OCI-LY3 (cell line): ENCODE data around the gene MYOT.

Source experiments
- H2AFZ ChIP-seq: fragments of 200-600, 300-600 bp; shearing (Covaris generic); 2 replicates; pipeline ENCODE4 v1.6.0; 2014; ENCODE audit warnings: antibody characterized with exemption, low read depth, low read length
- H3K27ac ChIP-seq: fragments of 200-600, 300-600 bp; sonication (generic); 2 replicates; pipeline ENCODE4 v1.5.1; 2014; ENCODE audit warnings: mild to moderate bottlenecking, low read length, moderate library complexity, mixed read lengths
- H3K27me3 ChIP-seq: fragments of 200-600, 300-600 bp; sonication (generic); 2 replicates; pipeline ENCODE4 v1.6.1; 2014; ENCODE audit warnings: low read depth, low read length, mixed read lengths
- H3K36me3 ChIP-seq: fragments of 200-600, 300-600 bp; sonication (generic); replicated peaks from 2 replicates; pipeline ENCODE3; 2014; ENCODE audit warnings: low read depth, low read length, mixed read lengths
- H3K4me1 ChIP-seq: fragments of 300-600, 200-600 bp; sonication (generic); 2 replicates; pipeline ENCODE4 v1.6.1; 2014; ENCODE audit warnings: low read length, mixed read lengths
- H3K4me2 ChIP-seq: fragments of 200-600, 300-600 bp; sonication (generic); 2 replicates; pipeline ENCODE4 v1.6.1; 2014; ENCODE audit warnings: low read length, mixed read lengths
- H3K4me3 ChIP-seq: fragments of 300-600, 200-600 bp; sonication (generic); 2 replicates; pipeline ENCODE4 v1.5.1; 2014; ENCODE audit warnings: antibody characterized with exemption, mild to moderate bottlenecking, low read length, moderate library complexity
- H3K79me2 ChIP-seq: fragments of 300-600, 200-600 bp; shearing (Covaris generic); 2 replicates; pipeline ENCODE4 v1.6.1; 2014; ENCODE audit warnings: mild to moderate bottlenecking, low read length, mixed read lengths
- H3K9ac ChIP-seq: fragments of 300-600, 200-600 bp; shearing (Covaris generic); 2 replicates; pipeline ENCODE4 v1.6.0; 2014; ENCODE audit warnings: mild to moderate bottlenecking, low read length, moderate library complexity
- H3K9me3 ChIP-seq: fragments of 200-600, 300-600 bp; shearing (Covaris generic); 2 replicates; pipeline ENCODE4 v1.6.1; 2014; ENCODE audit warnings: low read length, mixed read lengths; ENCODE audit not compliant: insufficient read depth
- H4K20me1 ChIP-seq: fragments of 200-600, 300-600 bp; sonication (generic); 2 replicates; pipeline ENCODE4 v1.6.1; 2016; ENCODE audit warnings: low read length, mixed read lengths; ENCODE audit not compliant: insufficient read depth
- EZH2phosphoT487 ChIP-seq: fragments of 200-600 bp; shearing (Covaris generic); IDR thresholded peaks from 2 replicates; pipeline ENCODE4 v1.6.1; 2018; ENCODE audit warnings: antibody characterized with exemption, mixed run types, low read depth
- TF ChIP-seq, protein P1 (sequence below): fragments of 200-600, 300-600 bp; sonication (generic); IDR thresholded peaks from 2 replicates; pipeline ENCODE4 v1.5.1; 2014; ENCODE audit warnings: antibody characterized with exemption, low read length, low read depth

MYOT gene

DNA sequence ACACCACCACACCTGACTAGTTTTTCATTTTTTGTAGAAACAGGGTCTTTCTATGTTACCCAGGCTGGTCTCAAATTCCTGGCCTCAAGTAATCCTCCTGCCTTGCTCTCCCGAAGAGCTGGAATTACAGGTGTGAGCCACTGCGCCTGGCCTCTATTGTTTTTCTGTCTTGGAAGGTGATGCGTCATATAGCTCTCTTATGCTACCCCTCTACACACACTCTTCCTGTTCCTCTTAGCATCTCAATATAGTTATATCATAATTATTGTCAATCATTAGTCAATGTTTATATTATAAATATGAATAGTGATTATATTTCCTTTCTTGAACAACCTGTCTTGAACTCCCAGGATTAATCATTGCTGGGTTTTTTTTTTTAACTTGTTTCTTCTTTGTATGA lies 28.9 kb downstream of the MYOT start:
- Histone ChIP-seq H3K79me2 (no peaks in the 10 kb centered on the region), H4K20me1 (no peaks in the 10 kb centered on the region), H3K9me3 (no peaks in the 10 kb centered on the region), H3K4me1 (peaks cover 4% of the 10 kb centered on the region), H3K4me2 (no peak overlapping the region), H3K9ac (no peak overlapping the region), H2AFZ (no peak overlapping the region), H3K27ac (no peak overlapping the region), H3K4me3 (no peak overlapping the region), H3K36me3 (no peaks in the 10 kb centered on the region), H3K27me3 (no peaks in the 10 kb centered on the region)
- TF ChIP-seq EZH2phosphoT487: no peak
- TF ChIP-seq, protein P1, sequence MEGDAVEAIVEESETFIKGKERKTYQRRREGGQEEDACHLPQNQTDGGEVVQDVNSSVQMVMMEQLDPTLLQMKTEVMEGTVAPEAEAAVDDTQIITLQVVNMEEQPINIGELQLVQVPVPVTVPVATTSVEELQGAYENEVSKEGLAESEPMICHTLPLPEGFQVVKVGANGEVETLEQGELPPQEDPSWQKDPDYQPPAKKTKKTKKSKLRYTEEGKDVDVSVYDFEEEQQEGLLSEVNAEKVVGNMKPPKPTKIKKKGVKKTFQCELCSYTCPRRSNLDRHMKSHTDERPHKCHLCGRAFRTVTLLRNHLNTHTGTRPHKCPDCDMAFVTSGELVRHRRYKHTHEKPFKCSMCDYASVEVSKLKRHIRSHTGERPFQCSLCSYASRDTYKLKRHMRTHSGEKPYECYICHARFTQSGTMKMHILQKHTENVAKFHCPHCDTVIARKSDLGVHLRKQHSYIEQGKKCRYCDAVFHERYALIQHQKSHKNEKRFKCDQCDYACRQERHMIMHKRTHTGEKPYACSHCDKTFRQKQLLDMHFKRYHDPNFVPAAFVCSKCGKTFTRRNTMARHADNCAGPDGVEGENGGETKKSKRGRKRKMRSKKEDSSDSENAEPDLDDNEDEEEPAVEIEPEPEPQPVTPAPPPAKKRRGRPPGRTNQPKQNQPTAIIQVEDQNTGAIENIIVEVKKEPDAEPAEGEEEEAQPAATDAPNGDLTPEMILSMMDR: no peak

DNA sequence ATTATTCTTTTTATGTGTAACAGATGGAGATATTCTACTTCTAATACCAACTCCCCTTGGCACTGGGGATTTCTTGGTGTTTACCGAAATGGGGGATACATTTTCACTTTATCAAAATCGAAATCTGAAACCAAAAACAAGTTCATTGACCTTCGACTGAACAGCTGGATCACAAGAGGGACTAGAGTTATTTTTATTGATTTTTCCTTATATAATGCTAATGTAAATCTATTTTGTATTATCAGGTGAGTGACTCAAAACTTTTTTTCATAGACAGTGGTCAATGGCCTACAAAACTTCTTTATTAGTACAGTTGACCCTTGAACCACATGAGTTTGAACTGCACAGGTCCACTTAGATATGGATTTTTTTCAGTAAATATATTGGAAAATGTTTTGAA lies 31.8 kb downstream of the MYOT start:
- H3K9me3 ChIP-seq: no peaks in the 10 kb centered on the region
- H3K36me3 ChIP-seq: no peaks in the 10 kb centered on the region
- H2AFZ ChIP-seq: no peak overlapping the region
- H3K79me2 ChIP-seq: no peaks in the 10 kb centered on the region
- H3K9ac ChIP-seq: no peak overlapping the region
- H3K4me1 ChIP-seq: peaks cover 4% of the 10 kb centered on the region
- no peak overlapping the region for H3K4me2 ChIP-seq
- no peak overlapping the region for H3K27ac ChIP-seq
- no peaks in the 10 kb centered on the region for H4K20me1 ChIP-seq
- no peak overlapping the region for H3K4me3 ChIP-seq
- TF ChIP-seq, protein P1: no peak
- no peak for TF ChIP-seq EZH2phosphoT487
- H3K27me3 ChIP-seq: no peaks in the 10 kb centered on the region

DNA sequence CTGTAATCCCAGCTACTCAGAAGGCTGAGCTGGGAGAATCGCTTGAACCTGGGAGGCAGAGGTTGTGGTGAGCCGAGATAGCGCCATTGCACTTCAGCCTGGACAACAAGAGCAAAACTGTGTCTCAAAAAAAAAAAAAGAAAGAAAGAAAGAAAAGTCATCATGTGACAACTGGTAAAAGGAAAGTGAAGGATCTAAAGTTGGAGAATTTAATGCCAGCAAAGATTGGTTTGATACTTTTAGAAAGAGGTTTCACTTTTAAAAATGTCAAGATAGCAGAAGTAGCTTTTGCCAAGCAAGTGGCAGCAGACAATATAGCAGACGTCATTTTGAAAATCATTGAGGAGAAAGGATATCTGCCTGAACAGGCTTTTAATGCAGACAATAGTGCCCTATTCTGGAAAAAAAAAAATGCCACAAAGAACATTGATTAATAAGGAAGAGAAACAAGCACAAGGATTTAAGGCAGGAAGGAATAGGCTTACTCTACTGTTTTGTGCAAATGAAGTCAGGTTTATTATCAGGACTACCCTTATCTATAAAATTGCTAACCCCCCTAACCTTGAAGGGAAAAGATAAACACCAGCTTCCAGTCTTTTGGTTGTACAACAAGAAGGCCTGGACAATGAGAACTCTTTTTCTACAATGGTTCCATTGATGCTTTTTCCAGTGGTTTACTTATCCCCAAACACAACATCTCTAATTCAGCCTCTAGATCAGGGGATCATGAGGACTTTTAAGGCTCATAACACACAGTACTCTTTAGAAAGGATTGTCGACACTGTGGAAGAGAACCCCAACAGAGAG lies 33.6 kb downstream of the MYOT start:
- no peak for TF ChIP-seq EZH2phosphoT487
- TF ChIP-seq, protein P1: no peak
- H2AFZ ChIP-seq: no peak overlapping the region
- no peak overlapping the region for H3K27ac ChIP-seq
- no peaks in the 10 kb centered on the region for H3K27me3 ChIP-seq
- no peak overlapping the region for H3K4me3 ChIP-seq
- H3K36me3 ChIP-seq: no peaks in the 10 kb centered on the region
- no peaks in the 10 kb centered on the region for H4K20me1 ChIP-seq
- H3K79me2 ChIP-seq: no peaks in the 10 kb centered on the region
- H3K9me3 ChIP-seq: no peaks in the 10 kb centered on the region
- H3K4me2 ChIP-seq: no peak overlapping the region
- peaks cover 4% of the 10 kb centered on the region for H3K4me1 ChIP-seq
- H3K9ac ChIP-seq: no peak overlapping the region

DNA sequence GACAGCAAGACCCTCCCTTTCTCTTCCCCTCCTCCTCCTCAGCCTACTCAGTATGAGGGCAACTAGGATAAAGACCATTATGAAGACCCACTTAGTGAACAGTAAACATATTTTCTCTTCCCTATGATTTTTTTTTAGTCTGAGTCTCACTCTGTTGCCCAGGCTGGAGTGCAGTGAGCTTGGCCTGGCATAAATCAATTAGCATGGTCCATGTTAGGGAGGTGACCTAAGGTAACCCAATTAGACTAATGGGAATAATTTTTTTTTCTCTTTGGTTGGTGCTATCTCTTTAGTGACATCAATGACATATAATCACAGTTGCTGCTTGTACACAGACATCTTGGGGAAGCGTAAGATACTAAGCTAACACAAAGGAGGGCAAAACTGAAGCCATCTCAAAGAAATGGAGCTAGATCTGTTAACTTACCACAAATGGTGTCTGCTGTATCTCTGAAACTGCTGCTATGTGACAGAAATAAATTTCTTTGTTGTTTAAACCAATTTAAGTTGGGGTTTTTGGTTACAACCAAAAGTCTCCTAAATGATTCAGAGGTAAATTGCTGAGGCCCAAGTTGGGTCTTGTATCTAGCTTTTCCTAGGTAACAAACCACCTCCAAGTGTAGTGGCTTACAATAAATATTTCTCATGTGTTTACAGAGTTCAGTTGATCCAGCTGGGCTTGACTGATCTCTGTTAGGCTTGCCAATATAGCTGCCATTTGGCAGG lies 34.9 kb downstream of the MYOT start:
- H3K9me3 ChIP-seq: no peaks in the 10 kb centered on the region
- no peaks in the 10 kb centered on the region for H4K20me1 ChIP-seq
- H3K36me3 ChIP-seq: no peaks in the 10 kb centered on the region
- no peak overlapping the region for H3K27ac ChIP-seq
- no peak for TF ChIP-seq EZH2phosphoT487
- TF ChIP-seq, protein P1: no peak
- no peak overlapping the region for H3K4me3 ChIP-seq
- H3K4me1 ChIP-seq: peaks cover 2% of the 10 kb centered on the region
- H3K9ac ChIP-seq: no peak overlapping the region
- no peaks in the 10 kb centered on the region for H3K79me2 ChIP-seq
- H2AFZ ChIP-seq: no peak overlapping the region
- no peaks in the 10 kb centered on the region for H3K27me3 ChIP-seq
- H3K4me2 ChIP-seq: no peak overlapping the region
